Fibroblast of lung (primary cell): Measurements from ENCODE around the gene MLKL. TPM values are rescaled to one million over a fixed set of nuclear protein-coding genes. Genes with fewer than 3 reads are reported as not detected.

Experiments used
- DNase-seq, 2 donors: peaks; one replicate each; pipeline versions ENCODE4 v3.0.0 to v3.0.0-alpha.2; 2010; ENCODE audit warnings: low read depth in 2 of 2
- H2AFZ ChIP-seq: 2 replicates; pipeline ENCODE4 v1.5.1; 2012; ENCODE audit warnings: low read length, control low read depth, inconsistent platforms
- H3K27ac ChIP-seq: 2 replicates; pipeline ENCODE4 v1.5.1; 2011; ENCODE audit warnings: low read length, control low read depth; ENCODE audit not compliant: insufficient read depth
- H3K27me3 ChIP-seq: 2 replicates; pipeline ENCODE4 v1.5.1; 2011; ENCODE audit warnings: mild to moderate bottlenecking, low read length; ENCODE audit not compliant: control insufficient read depth, insufficient read depth
- H3K36me3 ChIP-seq: 2 replicates; pipeline ENCODE4 v1.5.1; 2011; ENCODE audit warnings: low read length; ENCODE audit not compliant: control insufficient read depth, insufficient read depth
- H3K4me1 ChIP-seq: 2 replicates; pipeline ENCODE4 v1.5.1; 2011; ENCODE audit warnings: low read length; ENCODE audit not compliant: control insufficient read depth, insufficient read depth; ENCODE audit errors: extremely low read depth
- H3K4me2 ChIP-seq: 2 replicates; pipeline ENCODE4 v1.5.1; 2011; ENCODE audit warnings: low read length, control low read depth; ENCODE audit not compliant: insufficient read depth; ENCODE audit errors: extremely low read depth
- H3K4me3 ChIP-seq, 4 experiments: fragments of 200-600 bp in 1 of 4; sonication (generic) in 1 of 4; replicated peaks in 1 of 4; 2 replicates each; pipeline ENCODE4 v1.5.1; 2011 to 2016; ENCODE audit warnings: low read length in 4 of 4, low read depth in 3 of 4, mild to moderate bottlenecking in 3 of 4, control low read depth in 2 of 4, inconsistent platforms in 1 of 4, mixed read lengths in 1 of 4; ENCODE audit not compliant: insufficient read depth in 1 of 4; ENCODE audit errors: control extremely low read depth in 1 of 4
- H3K79me2 ChIP-seq: 2 replicates; pipeline ENCODE4 v1.5.1; 2012; ENCODE audit warnings: mild to moderate bottlenecking, low read length, inconsistent platforms; ENCODE audit not compliant: control insufficient read depth, insufficient read depth
- H3K9ac ChIP-seq: 2 replicates; pipeline ENCODE4 v1.5.1; 2011; ENCODE audit warnings: mild to moderate bottlenecking, low read length, control low read depth; ENCODE audit not compliant: insufficient read depth
- H3K9me3 ChIP-seq: 2 replicates; pipeline ENCODE4 v1.5.1; 2012; ENCODE audit warnings: low read depth, low read length; ENCODE audit not compliant: control insufficient read depth, insufficient read depth
- H4K20me1 ChIP-seq: 2 replicates; pipeline ENCODE4 v1.5.1; 2011; ENCODE audit warnings: low read length; ENCODE audit not compliant: control insufficient read depth, insufficient read depth; ENCODE audit errors: extremely low read depth
- CTCF ChIP-seq, 2 donors: IDR thresholded peaks in 1 of 2; conservative IDR thresholded peaks in 1 of 2; 1 replicate in 1 of 2; 2 replicates in 1 of 2; pipeline ENCODE4 v1.5.1; 2011 to 2012; ENCODE audit warnings: low read length in 2 of 2, control low read depth in 1 of 2, inconsistent platforms in 1 of 2, low read depth in 1 of 2, mild to moderate bottlenecking in 1 of 2
- EZH2 ChIP-seq: IDR thresholded peaks from 2 replicates; pipeline ENCODE4 v1.5.1; 2012; ENCODE audit warnings: low read length, control low read depth, mild to moderate bottlenecking; ENCODE audit errors: missing control alignments
- polyA plus RNA-seq, 2 donors: library from polyadenylated mRNA; depleted of rRNA in 1 of 2; stranded (reverse) in 1 of 2; unstranded in 1 of 2; fragments of >200 nt; gene quantifications; 2 replicates each; pipeline ENCODE4 v1.2.1, GENCODE V29; 2011 to 2012; ENCODE audit warnings: missing spikeins in 1 of 2
- total RNA-seq: library from RNA; depleted of rRNA; stranded (reverse); fragments of >200 nt; gene quantifications from 2 replicates; pipeline ENCODE4 v1.2.1, GENCODE V29; 2014

The MLKL gene
- total and polyA plus RNA-seq, 2 donors (not counting 1 experiment from before 2014, with no cell fraction given), result 4.8 to 5.8 TPM

GRCh38 chr16:74747716-74748615 lies 47.3 kb upstream of the MLKL start:
- Histone ChIP-seq H3K9me3 (no peaks in the 10 kb centered on the region), H3K9ac (no peak overlapping the region), H2AFZ (no peak overlapping the region), H4K20me1 (no peaks in the 10 kb centered on the region), H3K27me3 (no peaks in the 10 kb centered on the region), H3K79me2 (no peaks in the 10 kb centered on the region), H3K4me3 (no peak overlapping the region), H3K36me3 (no peaks in the 10 kb centered on the region), H3K4me2 (no peak overlapping the region), H3K27ac (no peak overlapping the region), H3K4me1 (peaks cover 9% of the 10 kb centered on the region)
- DNase-seq, result no peak
- TF ChIP-seq EZH2 (no peak), CTCF (conservative IDR thresholded peaks at IDR 0.05 in 1 of 2, IDR thresholded peaks at IDR 0.05 in 1 of 2; ENCODE audit: low read depth in 1 of 2, low read length in 2 of 2) (no peak)

- Histone ChIP-seq H3K27me3 (no peaks in the 10 kb centered on the region), H3K36me3 (no peaks in the 10 kb centered on the region), H3K27ac (no peak overlapping the region), H4K20me1 (no peaks in the 10 kb centered on the region), H2AFZ (no peak overlapping the region), H3K9me3 (no peaks in the 10 kb centered on the region), H3K79me2 (no peaks in the 10 kb centered on the region), H3K4me2 (no peak overlapping the region), H3K9ac (no peak overlapping the region), H3K4me3 (no peak overlapping the region), H3K4me1 (peaks cover 11% of the 10 kb centered on the region)
- TF ChIP-seq EZH2 (no peak), CTCF (conservative IDR thresholded peaks at IDR 0.05 in 1 of 2, IDR thresholded peaks at IDR 0.05 in 1 of 2; ENCODE audit: low read depth in 1 of 2, low read length in 2 of 2) (no peak)
- no peak for DNase-seq
These were observed 45.3 kb upstream of the MLKL start for GRCh38 chr16:74745926-74746325.

- DNase-seq, result no peak
- Histone ChIP-seq H4K20me1 (no peaks in the 10 kb centered on the region), H3K9me3 (no peaks in the 10 kb centered on the region), H3K36me3 (no peaks in the 10 kb centered on the region), H3K79me2 (no peaks in the 10 kb centered on the region), H3K4me1 (peaks cover 11% of the 10 kb centered on the region), H3K4me2 (no peak overlapping the region), H3K4me3 (no peak overlapping the region), H3K27ac (no peak overlapping the region), H2AFZ (no peak overlapping the region), H3K9ac (no peak overlapping the region), H3K27me3 (no peaks in the 10 kb centered on the region)
- no peak for TF ChIP-seq CTCF (conservative IDR thresholded peaks at IDR 0.05 in 1 of 2, IDR thresholded peaks at IDR 0.05 in 1 of 2; ENCODE audit: low read depth in 1 of 2, low read length in 2 of 2)
- no peak for TF ChIP-seq EZH2
These were observed 44.5 kb upstream of the MLKL start for GRCh38 chr16:74745109-74745615.
